GM20000 (cell line): ENCODE results near the gene SLCO2B1.

ENCODE experiments used
- DNase-seq: peaks from one replicate; pipeline ENCODE4 v3.0.0; 2012; ENCODE audit warnings: low spot score
- TF ChIP-seq, protein P1 (sequence below): IDR thresholded peaks from 2 replicates; pipeline ENCODE4 v1.5.1; 2012; ENCODE audit warnings: mild to moderate bottlenecking, control low read depth; ENCODE audit errors: extremely low read depth, missing control alignments

The SLCO2B1 gene

DNA sequence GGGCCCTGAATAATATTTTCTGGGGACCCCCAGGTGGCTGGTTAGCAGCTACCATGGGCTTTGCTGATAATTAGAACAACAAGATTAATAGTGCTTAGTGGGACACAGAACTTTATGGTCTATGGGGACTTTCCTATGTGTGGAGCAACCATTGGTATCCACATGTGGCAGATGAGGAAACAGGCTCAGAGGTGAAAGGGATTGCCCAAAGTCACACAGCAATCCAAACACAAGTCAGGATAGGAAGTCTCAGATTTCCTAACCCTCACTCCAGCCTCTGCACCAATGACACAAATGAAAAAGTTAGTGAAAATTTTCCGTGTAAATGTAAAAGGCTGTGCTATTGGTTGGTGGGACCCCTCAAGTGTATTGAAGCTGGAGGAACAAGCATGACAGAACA, 15.3 kb upstream of the SLCO2B1 start:
- no peak for DNase-seq
- TF ChIP-seq, protein P1, sequence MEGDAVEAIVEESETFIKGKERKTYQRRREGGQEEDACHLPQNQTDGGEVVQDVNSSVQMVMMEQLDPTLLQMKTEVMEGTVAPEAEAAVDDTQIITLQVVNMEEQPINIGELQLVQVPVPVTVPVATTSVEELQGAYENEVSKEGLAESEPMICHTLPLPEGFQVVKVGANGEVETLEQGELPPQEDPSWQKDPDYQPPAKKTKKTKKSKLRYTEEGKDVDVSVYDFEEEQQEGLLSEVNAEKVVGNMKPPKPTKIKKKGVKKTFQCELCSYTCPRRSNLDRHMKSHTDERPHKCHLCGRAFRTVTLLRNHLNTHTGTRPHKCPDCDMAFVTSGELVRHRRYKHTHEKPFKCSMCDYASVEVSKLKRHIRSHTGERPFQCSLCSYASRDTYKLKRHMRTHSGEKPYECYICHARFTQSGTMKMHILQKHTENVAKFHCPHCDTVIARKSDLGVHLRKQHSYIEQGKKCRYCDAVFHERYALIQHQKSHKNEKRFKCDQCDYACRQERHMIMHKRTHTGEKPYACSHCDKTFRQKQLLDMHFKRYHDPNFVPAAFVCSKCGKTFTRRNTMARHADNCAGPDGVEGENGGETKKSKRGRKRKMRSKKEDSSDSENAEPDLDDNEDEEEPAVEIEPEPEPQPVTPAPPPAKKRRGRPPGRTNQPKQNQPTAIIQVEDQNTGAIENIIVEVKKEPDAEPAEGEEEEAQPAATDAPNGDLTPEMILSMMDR = no peak

DNA sequence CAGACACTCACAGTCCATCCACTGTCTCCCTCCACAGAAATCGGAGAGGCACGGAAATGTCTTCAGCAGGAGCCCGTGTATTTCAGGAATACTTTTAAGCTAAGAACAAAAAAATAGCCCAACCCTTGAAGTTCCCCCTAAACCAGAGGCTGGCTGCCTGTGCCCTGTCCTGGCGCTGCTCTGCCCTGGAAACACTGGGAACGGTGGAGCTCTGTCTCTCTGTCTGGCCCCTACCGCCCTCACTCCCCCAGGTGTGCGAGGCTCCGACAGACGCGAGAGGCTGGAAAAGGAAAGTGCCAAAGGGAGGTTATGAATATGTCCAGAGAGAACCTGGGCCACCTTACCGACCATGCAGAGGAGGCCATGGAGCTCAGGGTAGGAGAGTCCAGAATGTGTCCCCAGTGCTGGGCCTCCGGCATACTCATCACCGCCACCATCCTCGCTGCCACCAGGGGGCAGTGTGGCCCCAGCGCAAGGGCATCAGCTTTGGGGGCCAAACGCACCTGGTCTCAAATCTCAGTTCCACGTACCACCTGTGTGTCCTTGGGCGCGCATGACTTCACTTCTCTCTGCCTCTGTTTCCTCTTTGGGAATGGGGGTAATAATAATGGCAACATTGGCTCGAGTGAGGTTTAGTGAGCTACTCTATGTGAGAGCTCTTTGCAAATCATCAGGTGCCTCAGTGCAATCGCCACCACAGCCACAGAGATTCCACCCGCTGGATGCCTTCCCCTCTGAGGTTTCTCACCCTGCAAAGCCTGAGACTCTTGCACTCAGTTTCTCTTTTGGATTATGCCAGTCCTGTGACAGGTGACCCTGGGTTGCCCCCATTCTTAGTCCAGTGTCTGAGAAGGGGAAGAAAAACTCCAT, 10.4 kb upstream of the SLCO2B1 start:
- TF ChIP-seq, protein P1 = peak; percentile 60
- DNase-seq = peak; percentile 78

DNA sequence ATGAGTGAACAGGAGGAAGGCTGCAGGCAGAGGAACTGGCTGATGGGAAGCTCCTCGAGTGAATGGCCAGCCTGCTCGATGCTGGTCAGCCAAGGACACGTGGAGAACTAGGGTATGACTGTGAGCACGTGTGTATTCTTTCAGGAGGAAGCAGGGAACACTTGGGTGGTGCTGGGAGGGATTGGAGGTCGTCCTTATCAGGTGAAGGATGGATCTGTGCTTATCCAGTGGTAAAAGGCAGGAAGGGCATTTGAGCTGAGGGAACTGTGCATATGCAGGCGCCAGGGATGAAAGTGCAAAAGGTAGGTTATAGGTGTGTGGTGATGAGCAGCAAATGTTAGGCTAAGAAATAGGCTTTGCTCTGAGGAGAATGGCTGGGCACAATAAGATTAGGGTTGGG, 9.7 kb upstream of the SLCO2B1 start:
- TF ChIP-seq, protein P1 = no peak
- DNase-seq = no peak

DNA sequence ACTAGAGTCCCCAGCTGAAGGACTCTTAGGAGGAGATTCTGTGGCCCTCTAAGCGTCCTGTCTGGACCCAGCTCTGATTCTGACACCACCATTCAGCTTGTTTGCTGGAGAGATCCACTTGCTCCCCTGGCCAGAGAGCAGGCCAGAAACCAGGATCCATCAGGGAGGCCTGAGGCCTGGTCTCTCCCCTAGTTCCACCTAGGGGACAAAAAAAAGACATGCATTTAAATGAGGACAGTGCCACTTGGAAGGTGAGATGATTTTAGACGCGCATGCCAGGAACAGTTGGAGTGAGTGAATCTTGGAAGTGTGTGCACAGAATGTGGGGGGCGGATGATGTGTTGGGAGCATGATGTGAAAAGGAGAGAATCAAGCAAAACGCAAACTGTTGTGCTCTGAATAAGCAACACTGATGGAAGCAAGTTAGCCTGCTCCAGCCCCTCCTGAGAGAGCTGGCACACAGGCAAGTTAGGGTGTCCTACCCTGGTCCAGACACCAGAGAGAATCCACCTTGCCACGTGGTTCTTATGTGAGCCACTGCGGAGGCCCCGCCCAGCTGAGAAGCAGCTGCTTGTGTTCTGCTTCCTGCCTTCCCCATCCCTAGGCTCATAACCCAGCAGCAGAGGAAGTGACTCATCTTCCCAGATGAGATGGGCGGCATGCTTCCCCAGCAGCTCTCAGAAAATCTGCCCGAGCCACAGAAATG, 8.0 kb upstream of the SLCO2B1 start:
- TF ChIP-seq, protein P1 = no peak
- DNase-seq = peak; percentile 55

DNA sequence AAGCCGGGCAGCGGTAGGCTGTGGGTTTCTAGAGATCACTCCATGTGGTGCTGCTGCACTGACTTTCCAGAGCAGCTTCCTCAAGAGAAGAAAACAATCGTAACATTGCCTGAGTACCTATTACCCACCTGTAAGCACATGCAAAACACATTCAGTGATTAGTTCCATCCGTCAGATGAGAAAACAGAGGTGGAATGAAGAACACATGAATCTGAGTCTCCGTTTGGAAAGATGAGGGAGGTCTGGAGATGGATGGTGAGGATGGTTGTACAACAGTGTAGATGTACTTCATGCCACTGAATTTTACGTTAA, 7.5 kb upstream of the SLCO2B1 start:
- DNase-seq = no peak
- TF ChIP-seq, protein P1 = no peak

DNA sequence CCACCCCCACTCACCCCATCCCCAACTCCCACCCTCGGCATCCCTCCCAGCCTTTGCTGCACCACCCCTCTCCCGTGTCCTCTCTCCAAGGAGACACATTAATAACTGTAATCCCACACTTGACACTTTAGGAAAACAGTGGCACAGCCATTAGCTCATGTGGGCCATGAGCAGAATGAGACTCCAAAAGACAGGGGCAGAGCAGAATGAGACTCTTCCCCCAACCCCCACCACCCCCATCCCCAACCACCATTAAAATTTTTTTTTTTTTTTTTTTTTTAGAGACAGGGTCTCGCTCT, 6.2 kb upstream of the SLCO2B1 start:
- no peak for DNase-seq
- TF ChIP-seq, protein P1 = no peak

DNA sequence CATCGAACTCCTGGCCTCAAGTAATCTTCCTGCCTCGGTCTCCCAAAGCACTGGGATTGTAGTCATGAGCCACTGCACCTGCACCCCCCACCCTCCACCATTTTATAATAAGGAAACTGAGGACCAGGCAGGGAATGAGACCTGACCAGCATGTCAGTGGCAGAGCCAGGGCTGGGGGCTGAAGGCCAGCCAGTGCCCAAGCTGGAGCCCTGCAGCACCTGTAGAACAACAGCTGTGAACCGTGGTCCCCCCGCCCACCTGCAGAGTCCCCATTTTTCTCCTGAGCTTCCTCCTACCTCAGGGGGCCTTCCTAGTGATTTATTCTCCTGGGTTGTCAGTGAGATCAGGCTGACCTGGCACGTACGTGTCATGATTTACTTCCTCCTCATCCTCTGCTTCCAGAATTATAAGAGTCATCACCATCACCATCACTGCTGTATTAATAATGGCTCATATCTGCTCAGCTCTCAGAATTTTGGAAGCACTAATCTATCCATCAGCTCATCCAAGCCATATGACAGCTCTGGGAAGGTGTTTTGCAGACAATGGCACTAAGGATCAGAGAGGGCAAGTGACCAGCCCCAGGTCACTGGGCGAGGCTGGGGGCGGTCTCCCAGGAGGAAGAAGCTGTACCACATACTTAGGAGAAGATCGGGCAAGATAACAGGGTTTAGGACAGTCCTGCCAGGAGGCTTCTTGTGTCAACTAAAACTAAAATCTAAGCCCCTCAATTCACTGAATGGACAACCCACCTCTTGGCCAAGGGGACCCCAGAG, 5.5 kb upstream of the SLCO2B1 start:
- no peak for DNase-seq
- TF ChIP-seq, protein P1 = no peak
